Measurements from ENCODE around the gene PLPPR1. TPM values are rescaled to one million over a fixed set of nuclear protein-coding genes. Genes with fewer than 3 reads are reported as not detected.

Gene PLPPR1
- polyA plus RNA-seq, 1 of the 3 experiments (the other 2 are of a cell fraction) = not detected

DNA sequence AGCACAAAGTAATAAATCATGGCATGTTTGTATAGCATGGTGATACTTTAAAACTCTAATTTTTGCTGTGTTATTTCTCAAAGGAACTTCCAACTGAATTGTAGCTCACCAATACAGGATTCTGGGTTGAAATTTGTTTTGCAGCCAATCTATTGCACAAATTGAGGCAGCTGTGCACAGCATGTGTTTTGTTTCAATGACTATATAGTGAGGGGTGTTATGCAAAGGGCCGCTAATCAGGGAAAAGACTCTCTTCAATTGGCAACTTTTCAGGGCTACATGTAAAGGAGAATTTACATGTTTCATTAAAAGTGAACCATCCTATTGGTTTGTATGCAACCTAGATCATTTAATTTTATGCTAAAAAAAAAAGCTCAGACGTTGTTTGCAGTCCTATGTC, 44.6 kb downstream of the PLPPR1 start:
- H2AFZ ChIP-seq (ENCODE audit: low read depth) = no peak overlapping the region
- no peaks in the 10 kb centered on the region for H3K79me2 ChIP-seq (ENCODE audit: insufficient read depth)
- WGBS (ENCODE audit: low lambda C conversion rate) = 4% methylated on average over 2 of the region's 2 CpGs
- POLR2A ChIA-PET = no interaction called here
- no peaks in the 10 kb centered on the region for H3K9me2 ChIP-seq
- H4K20me1 ChIP-seq (ENCODE audit: insufficient read depth) = no peaks in the 10 kb centered on the region
- H3K4me1 ChIP-seq (ENCODE audit: control insufficient read depth in 1 of 2, insufficient read depth in 2 of 2, low read depth in 1 of 2, low read length in 1 of 2) = no peaks in the 10 kb centered on the region
- no peak overlapping the region for H3K9ac ChIP-seq
- CTCF ChIA-PET = no interaction called here
- H3F3A ChIP-seq (replicated peaks; ENCODE audit: insufficient read depth) = no peaks in the 10 kb centered on the region
- no peaks in the 10 kb centered on the region for H3K27me3 ChIP-seq (ENCODE audit: insufficient read depth)
- no peak overlapping the region for H3K4me2 ChIP-seq
- TF ChIP-seq USF2 (IDR thresholded peaks at IDR 0.05; ENCODE audit: borderline replicate concordance, low read depth, low read length) = no peak
- TF ChIP-seq, protein P1, sequence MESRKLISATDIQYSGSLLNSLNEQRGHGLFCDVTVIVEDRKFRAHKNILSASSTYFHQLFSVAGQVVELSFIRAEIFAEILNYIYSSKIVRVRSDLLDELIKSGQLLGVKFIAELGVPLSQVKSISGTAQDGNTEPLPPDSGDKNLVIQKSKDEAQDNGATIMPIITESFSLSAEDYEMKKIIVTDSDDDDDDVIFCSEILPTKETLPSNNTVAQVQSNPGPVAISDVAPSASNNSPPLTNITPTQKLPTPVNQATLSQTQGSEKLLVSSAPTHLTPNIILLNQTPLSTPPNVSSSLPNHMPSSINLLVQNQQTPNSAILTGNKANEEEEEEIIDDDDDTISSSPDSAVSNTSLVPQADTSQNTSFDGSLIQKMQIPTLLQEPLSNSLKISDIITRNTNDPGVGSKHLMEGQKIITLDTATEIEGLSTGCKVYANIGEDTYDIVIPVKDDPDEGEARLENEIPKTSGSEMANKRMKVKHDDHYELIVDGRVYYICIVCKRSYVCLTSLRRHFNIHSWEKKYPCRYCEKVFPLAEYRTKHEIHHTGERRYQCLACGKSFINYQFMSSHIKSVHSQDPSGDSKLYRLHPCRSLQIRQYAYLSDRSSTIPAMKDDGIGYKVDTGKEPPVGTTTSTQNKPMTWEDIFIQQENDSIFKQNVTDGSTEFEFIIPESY (IDR thresholded peaks at IDR 0.05; ENCODE audit: borderline replicate concordance, low read depth) = no peak
- TF ChIP-seq, protein P2, sequence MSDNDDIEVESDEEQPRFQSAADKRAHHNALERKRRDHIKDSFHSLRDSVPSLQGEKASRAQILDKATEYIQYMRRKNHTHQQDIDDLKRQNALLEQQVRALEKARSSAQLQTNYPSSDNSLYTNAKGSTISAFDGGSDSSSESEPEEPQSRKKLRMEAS (IDR thresholded peaks at IDR 0.05; ENCODE audit: low read depth) = no peak
- TF ChIP-seq ELF1 (IDR thresholded peaks at IDR 0.05) = no peak
- TF ChIP-seq, protein P3, sequence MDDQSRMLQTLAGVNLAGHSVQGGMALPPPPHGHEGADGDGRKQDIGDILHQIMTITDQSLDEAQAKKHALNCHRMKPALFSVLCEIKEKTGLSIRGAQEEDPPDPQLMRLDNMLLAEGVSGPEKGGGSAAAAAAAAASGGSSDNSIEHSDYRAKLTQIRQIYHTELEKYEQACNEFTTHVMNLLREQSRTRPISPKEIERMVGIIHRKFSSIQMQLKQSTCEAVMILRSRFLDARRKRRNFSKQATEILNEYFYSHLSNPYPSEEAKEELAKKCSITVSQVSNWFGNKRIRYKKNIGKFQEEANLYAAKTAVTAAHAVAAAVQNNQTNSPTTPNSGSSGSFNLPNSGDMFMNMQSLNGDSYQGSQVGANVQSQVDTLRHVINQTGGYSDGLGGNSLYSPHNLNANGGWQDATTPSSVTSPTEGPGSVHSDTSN (IDR thresholded peaks at IDR 0.05) = no peak
- TF ChIP-seq MXI1 (IDR thresholded peaks at IDR 0.05; ENCODE audit: low read depth, low read length) = no peak
- TF ChIP-seq FOXM1 (IDR thresholded peaks at IDR 0.05; ENCODE audit: low read depth) = no peak
- H3K9me3 ChIP-seq = no peaks in the 10 kb centered on the region
- no peak for DNase-seq
- no peak overlapping the region for H3K27ac ChIP-seq (ENCODE audit: low read depth in 2 of 2, low read length in 1 of 2)
- H3K4me3 ChIP-seq (ENCODE audit: low read depth in 2 of 2, low read length in 1 of 2) = no peak overlapping the region
- H3K36me3 ChIP-seq (replicated peaks in 1 of 2; ENCODE audit: control insufficient read depth in 1 of 2, insufficient read depth in 2 of 2, low read length in 1 of 2) = no peaks in the 10 kb centered on the region

- TF ChIP-seq EP300 (IDR thresholded peaks at IDR 0.05; ENCODE audit: borderline replicate concordance in 1 of 2, low read depth in 1 of 2, low read length in 1 of 2) (no peak), GABPA (IDR thresholded peaks at IDR 0.05; ENCODE audit: low read depth) (no peak)
- TF ChIP-seq, protein P4, sequence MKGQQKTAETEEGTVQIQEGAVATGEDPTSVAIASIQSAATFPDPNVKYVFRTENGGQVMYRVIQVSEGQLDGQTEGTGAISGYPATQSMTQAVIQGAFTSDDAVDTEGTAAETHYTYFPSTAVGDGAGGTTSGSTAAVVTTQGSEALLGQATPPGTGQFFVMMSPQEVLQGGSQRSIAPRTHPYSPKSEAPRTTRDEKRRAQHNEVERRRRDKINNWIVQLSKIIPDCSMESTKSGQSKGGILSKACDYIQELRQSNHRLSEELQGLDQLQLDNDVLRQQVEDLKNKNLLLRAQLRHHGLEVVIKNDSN (IDR thresholded peaks at IDR 0.05; ENCODE audit: borderline replicate concordance, low read depth) = no peak
- 6% methylated on average over 3 of the region's 3 CpGs for WGBS (ENCODE audit: low lambda C conversion rate)
- Histone ChIP-seq H3F3A (replicated peaks; ENCODE audit: insufficient read depth) (no peaks in the 10 kb centered on the region), H3K79me2 (ENCODE audit: insufficient read depth) (no peaks in the 10 kb centered on the region), H3K36me3 (replicated peaks in 1 of 2; ENCODE audit: control insufficient read depth in 1 of 2, insufficient read depth in 2 of 2, low read length in 1 of 2) (no peaks in the 10 kb centered on the region), H3K4me2 (no peak overlapping the region), H3K27ac (ENCODE audit: low read depth in 2 of 2, low read length in 1 of 2) (no peak overlapping the region), H3K9me3 (no peaks in the 10 kb centered on the region), H3K9ac (no peak overlapping the region), H3K9me2 (no peaks in the 10 kb centered on the region), H3K4me1 (ENCODE audit: control insufficient read depth in 1 of 2, insufficient read depth in 2 of 2, low read depth in 1 of 2, low read length in 1 of 2) (no peaks in the 10 kb centered on the region), H3K27me3 (ENCODE audit: insufficient read depth) (no peaks in the 10 kb centered on the region), H2AFZ (ENCODE audit: low read depth) (no peak overlapping the region), H4K20me1 (ENCODE audit: insufficient read depth) (no peaks in the 10 kb centered on the region), H3K4me3 (ENCODE audit: low read depth in 2 of 2, low read length in 1 of 2) (no peak overlapping the region)
- DNase-seq = no peak
- POLR2A ChIA-PET = no interaction called here
- CTCF ChIA-PET = interaction anchor here (1.1 kb wide), 1 partner anchor 37 kb away, joined by 3 read pairs; no protein-coding TSS in a partner anchor
Measured at GRCh38 chr9:101081641-101082040, 53.1 kb downstream of the PLPPR1 start.
